Measurements from ENCODE around the gene MMP20.

DNA sequence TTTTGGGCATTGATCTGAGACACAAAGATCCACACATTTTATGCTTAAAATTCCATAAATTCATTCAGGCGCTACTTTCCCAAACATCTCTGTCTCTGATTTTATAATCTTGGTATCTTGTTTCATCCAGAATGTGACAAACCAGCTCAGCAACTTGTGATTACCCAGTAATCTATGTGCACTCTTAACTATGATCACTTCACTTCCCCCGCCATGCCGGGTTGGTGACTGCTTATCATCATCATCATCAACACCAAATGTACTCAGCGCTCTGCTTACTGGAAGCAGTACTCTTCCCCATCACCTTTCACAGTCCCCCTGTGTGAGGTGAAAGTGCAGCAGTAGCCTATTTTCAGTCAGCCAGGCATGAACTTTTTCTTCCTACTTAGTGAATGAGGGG lies 79.4 kb downstream of the MMP20 start:
- TF ChIP-seq POLR2A (IDR thresholded peaks at IDR 0.05) = no peak
- TF ChIP-seq, protein P1, sequence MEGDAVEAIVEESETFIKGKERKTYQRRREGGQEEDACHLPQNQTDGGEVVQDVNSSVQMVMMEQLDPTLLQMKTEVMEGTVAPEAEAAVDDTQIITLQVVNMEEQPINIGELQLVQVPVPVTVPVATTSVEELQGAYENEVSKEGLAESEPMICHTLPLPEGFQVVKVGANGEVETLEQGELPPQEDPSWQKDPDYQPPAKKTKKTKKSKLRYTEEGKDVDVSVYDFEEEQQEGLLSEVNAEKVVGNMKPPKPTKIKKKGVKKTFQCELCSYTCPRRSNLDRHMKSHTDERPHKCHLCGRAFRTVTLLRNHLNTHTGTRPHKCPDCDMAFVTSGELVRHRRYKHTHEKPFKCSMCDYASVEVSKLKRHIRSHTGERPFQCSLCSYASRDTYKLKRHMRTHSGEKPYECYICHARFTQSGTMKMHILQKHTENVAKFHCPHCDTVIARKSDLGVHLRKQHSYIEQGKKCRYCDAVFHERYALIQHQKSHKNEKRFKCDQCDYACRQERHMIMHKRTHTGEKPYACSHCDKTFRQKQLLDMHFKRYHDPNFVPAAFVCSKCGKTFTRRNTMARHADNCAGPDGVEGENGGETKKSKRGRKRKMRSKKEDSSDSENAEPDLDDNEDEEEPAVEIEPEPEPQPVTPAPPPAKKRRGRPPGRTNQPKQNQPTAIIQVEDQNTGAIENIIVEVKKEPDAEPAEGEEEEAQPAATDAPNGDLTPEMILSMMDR (IDR thresholded peaks at IDR 0.05 in 4 of 5, conservative IDR thresholded peaks at IDR 0.05 in 1 of 5) = no peak

All from gastrocnemius medialis (tissue), 4 donors.